ENCODE data around the gene RSF1.

GRCh38 chr11:77656362-77656761, 164.2 kb downstream of the RSF1 start:
- TF ChIP-seq POLR2A (IDR thresholded peaks at IDR 0.05) (no peak), CTCF (IDR thresholded peaks at IDR 0.05) (no peak), POLR2AphosphoS5 (IDR thresholded peaks at IDR 0.05) (no peak)
